Measurements from ENCODE around the gene CCDC138. TPM values are rescaled to one million over a fixed set of nuclear protein-coding genes. Genes with fewer than 3 reads are reported as not detected.

The CCDC138 gene
- total RNA-seq, 4 donors from 2014 or later = 2.3 to 33.8 (median 4.6) TPM

DNA sequence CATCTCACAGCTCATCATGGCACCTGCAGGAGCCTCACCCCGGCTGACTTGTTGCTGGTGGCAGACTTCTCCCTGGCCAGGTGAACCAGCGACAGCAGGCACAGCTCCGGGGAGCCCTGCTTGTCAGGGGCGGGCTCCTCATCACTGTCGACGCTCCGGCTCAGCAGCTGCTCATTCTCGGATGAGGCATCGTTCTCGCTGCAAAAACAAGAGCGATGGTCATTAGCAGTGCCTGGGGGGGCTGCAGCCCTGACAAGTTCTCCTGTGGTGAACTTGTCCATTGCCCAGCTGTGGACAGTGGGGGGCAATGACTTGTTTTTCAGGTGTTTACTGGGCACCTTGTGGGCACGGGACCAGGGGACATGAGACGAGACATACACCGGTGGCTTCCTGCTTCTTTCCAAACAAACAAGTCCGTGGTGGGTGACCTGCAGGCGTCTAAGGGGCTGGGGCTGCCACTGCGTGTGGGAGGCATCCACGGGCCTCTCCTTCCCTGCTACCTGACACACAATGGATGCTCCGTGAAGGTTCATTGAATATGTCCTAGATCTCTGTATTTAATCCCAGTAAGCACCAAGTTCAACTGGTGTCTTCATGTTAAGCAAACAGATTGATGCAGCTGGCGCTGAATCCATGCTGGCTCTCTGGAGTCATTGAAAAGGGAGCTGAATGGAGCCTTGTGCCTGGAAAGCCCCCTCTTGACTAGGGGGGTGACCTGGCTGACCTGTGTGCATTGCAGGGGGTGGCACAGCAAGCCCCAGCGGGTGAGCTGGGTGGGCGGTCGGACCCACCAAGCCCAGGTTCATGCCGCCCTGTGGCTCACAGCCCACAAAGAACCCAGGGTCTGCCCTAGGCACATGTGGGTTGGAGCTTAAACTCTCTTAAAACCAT lies 121.5 kb downstream of the CCDC138 start:
- no peaks in the 10 kb centered on the region for H3K27me3 ChIP-seq
- no peak for TF ChIP-seq POLR2A (IDR thresholded peaks at IDR 0.05)
- TF ChIP-seq, protein P1, sequence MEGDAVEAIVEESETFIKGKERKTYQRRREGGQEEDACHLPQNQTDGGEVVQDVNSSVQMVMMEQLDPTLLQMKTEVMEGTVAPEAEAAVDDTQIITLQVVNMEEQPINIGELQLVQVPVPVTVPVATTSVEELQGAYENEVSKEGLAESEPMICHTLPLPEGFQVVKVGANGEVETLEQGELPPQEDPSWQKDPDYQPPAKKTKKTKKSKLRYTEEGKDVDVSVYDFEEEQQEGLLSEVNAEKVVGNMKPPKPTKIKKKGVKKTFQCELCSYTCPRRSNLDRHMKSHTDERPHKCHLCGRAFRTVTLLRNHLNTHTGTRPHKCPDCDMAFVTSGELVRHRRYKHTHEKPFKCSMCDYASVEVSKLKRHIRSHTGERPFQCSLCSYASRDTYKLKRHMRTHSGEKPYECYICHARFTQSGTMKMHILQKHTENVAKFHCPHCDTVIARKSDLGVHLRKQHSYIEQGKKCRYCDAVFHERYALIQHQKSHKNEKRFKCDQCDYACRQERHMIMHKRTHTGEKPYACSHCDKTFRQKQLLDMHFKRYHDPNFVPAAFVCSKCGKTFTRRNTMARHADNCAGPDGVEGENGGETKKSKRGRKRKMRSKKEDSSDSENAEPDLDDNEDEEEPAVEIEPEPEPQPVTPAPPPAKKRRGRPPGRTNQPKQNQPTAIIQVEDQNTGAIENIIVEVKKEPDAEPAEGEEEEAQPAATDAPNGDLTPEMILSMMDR (IDR thresholded peaks at IDR 0.05) = no peak
- no peaks in the 10 kb centered on the region for H3K9me3 ChIP-seq
- no peak overlapping the region for H3K27ac ChIP-seq
- no peaks in the 10 kb centered on the region for H3K4me1 ChIP-seq
- DNase-seq = peak in 2 of 3 donors; percentile 26 to 34
- H3K4me3 ChIP-seq = no peak overlapping the region
- H3K36me3 ChIP-seq = no peaks in the 10 kb centered on the region

DNA sequence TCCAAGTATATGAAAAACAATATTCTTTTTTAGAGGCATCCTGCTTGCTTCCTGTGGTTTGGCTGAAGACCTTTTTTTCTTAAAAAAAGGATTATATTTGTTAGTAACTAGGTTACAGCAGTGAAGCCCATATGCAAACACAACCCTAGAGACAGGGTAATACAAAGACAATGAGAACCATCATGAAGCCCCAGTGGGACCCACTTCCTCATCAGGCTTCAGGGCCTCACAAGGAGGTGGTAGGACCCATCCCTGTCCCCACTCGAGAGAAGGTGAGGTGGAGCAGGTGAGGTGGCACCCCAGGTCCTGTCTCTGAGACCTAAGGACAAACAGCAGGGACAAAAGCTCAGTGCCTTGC lies 122.1 kb downstream of the CCDC138 start:
- TF ChIP-seq, protein P1 (IDR thresholded peaks at IDR 0.05) = no peak
- no peak for TF ChIP-seq POLR2A (IDR thresholded peaks at IDR 0.05)
- Histone ChIP-seq H3K27me3 (no peaks in the 10 kb centered on the region), H3K4me3 (no peak overlapping the region), H3K36me3 (no peaks in the 10 kb centered on the region), H3K27ac (no peak overlapping the region), H3K9me3 (no peaks in the 10 kb centered on the region), H3K4me1 (no peaks in the 10 kb centered on the region)
- no peak for DNase-seq

DNA sequence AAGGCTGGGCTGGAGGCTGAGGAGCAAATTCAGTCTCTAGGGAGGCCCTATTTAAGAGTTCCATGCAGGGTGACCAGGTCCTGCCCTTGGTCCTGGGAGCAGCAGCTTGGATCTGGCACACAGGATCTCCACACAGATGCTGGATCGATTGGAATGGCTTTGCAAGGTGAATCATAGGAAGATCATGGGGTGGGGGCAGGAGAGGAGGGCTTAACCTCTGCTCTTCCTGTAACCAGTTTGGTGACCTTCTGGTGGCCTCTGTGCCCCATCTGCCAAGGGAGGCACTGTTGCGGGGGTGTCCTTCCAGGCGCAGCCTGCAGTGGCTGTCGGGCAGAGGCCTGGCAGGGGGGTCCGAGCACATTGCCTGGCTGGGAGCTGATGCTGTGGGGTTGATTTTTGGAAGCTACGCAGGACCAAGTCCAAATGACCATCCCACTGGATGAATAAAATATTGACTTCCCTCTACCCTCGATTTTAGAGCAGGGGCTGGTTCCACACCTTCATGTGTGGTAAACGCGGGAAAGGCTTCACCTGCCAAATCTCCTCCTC lies 122.8 kb downstream of the CCDC138 start:
- TF ChIP-seq, protein P1 (IDR thresholded peaks at IDR 0.05) = no peak
- DNase-seq = peak in 1 of 3 donors; percentile 39
- Histone ChIP-seq H3K27ac (no peak overlapping the region), H3K9me3 (no peaks in the 10 kb centered on the region), H3K4me3 (no peak overlapping the region), H3K4me1 (no peaks in the 10 kb centered on the region), H3K36me3 (no peaks in the 10 kb centered on the region), H3K27me3 (no peaks in the 10 kb centered on the region)

DNA sequence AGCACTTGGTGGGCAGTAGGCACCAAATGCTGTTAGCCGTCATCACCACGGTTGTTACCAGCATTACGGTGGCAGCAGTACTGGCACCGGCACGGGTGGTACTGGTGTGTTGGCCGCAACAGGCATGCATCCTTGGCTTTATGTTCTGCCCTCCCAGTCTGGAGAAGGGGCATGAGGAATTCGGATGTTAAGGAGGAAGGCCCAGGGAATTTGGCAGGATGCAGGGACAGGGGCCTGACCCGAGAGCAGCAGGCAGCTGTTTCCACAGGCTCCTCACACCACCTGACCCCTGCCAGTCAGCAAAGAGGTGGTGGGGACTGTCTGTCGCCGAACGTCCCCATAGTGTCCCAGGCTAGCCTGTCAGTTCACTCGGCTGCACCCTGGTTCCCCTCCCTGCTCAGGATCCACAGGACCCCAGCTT lies 123.5 kb downstream of the CCDC138 start:
- no peaks in the 10 kb centered on the region for H3K4me1 ChIP-seq
- DNase-seq = peak in 2 of 3 donors; percentile 21 to 29

DNA sequence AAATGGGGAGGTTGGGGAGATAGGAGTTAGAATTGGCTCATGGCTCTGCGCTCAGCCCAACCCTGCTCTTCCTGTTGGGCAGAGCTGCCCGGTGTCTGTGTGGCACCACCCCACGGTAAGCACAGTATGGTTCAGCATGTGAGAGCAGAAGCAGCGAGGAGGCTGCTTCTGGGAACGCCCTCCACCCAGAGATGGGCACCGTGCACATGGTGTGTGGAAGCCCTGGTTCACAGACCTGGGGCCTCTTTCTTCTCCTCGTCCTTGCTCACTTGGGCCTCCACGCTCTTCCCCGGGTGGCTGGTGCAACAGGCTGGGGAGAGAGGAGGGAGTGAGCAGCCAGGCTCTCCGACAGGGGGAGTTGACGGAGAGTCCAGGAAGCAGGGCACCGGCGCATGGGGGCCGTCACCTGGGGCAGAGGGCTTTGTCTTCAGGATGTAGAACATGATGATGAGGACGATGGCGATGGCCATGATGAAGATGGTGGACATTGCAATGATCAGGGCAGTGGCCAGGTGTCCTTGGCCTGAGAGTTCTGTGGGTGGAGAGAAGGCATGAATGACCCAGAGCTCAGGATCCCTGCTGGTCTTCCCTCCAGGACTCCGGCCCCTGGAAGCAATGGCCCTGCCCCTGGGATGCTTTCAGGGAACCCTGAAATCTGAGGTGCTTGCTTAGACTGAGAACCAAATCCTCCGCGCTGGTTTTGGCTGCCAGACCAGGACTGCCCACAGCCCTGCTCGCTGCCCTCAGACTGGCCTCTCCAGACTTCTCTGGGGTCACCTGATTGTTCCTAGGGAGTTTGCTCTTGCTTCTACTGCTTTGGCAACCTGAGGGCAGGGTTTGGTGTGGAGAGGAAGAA lies 124.2 kb downstream of the CCDC138 start:
- no peak overlapping the region for H3K27ac ChIP-seq
- no peaks in the 10 kb centered on the region for H3K27me3 ChIP-seq
- no peaks in the 10 kb centered on the region for H3K4me1 ChIP-seq
- H3K9me3 ChIP-seq = no peaks in the 10 kb centered on the region
- no peak for TF ChIP-seq POLR2A (IDR thresholded peaks at IDR 0.05)
- TF ChIP-seq, protein P1 (IDR thresholded peaks at IDR 0.05) = no peak
- peak in 1 of 3 donors; percentile 25 for DNase-seq
- no peaks in the 10 kb centered on the region for H3K36me3 ChIP-seq
- H3K4me3 ChIP-seq = no peak overlapping the region

More for the DNA sequence above, 123.5 kb downstream of the CCDC138 start:
- no peaks in the 10 kb centered on the region for H3K9me3 ChIP-seq
- H3K27me3 ChIP-seq = no peaks in the 10 kb centered on the region
- TF ChIP-seq, protein P1 (IDR thresholded peaks at IDR 0.05) = no peak
- no peak for TF ChIP-seq POLR2A (IDR thresholded peaks at IDR 0.05)
- H3K36me3 ChIP-seq = no peaks in the 10 kb centered on the region
- no peak overlapping the region for H3K4me3 ChIP-seq
- no peak overlapping the region for H3K27ac ChIP-seq

All from Peyer's patch (tissue), 4 donors.